ENCODE results near the gene GATD1.
A peak's percentile ranks its signal among the peaks of the same experiment; 100 is the strongest.

The GATD1 gene

GRCh38 chr11:765802-766091 lies 11.5 kb downstream of the GATD1 start:
- no peak for TF ChIP-seq CTCF (IDR thresholded peaks at IDR 0.05; ENCODE audit: insufficient read depth, low read depth, low read length, missing control alignments)
- H3K4me3 ChIP-seq (ENCODE audit: low read depth, low read length), result no peak overlapping the region
- no peak for DNase-seq (ENCODE audit: low read depth)

GRCh38 chr11:765025-765801 lies 12.1 kb downstream of the GATD1 start:
- peak; percentile 79 for DNase-seq (ENCODE audit: low read depth)
- peak; percentile 71 for TF ChIP-seq CTCF (IDR thresholded peaks at IDR 0.05; ENCODE audit: insufficient read depth, low read depth, low read length, missing control alignments)
- H3K4me3 ChIP-seq (ENCODE audit: low read depth, low read length), result no peak overlapping the region

GRCh38 chr11:764322-765024 lies 12.8 kb downstream of the GATD1 start:
- DNase-seq (ENCODE audit: low read depth), result no peak
- H3K4me3 ChIP-seq (ENCODE audit: low read depth, low read length), result no peak overlapping the region
- TF ChIP-seq CTCF (IDR thresholded peaks at IDR 0.05; ENCODE audit: insufficient read depth, low read depth, low read length, missing control alignments), result no peak

DNA sequence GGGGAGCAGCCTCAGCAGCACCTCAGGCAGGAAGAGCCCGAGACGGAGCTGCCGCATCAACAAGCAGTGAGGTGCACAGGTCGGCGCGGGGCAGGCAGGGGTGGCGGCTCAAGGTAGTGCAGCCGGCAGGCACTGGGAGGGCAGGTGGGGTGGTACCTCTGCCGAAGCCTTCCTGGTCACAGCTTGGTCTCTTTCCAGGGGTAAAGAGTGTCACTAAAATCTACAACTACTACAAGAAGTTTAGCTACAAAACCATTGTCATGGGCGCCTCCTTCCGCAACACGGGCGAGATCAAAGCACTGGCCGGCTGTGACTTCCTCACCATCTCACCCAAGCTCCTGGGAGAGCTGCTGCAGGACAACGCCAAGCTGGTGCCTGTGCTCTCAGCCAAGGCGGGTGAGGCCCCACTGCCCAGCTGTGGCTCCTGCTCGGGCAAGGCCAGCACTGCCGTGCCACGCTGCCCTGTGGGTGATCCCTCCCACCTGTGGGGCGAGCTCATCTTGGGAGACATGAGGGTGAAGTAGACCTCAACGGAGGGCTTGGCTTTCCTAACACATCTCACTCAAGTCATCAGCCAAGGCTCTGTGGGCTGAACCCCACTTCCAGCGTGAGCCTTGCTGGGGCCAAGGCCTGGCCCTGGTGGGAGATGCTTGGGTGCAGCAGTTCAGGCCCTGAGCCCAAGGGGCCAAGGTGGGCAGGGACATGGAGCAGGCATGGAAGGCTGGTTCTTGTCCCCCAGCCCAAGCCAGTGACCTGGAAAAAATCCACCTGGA lies 13.6 kb downstream of the GATD1 start:
- DNase-seq (ENCODE audit: low read depth), result no peak
- no peak overlapping the region for H3K4me3 ChIP-seq (ENCODE audit: low read depth, low read length)

GRCh38 chr11:763073-763463 lies 14.2 kb downstream of the GATD1 start:
- no peak for TF ChIP-seq CTCF (IDR thresholded peaks at IDR 0.05; ENCODE audit: insufficient read depth, low read depth, low read length, missing control alignments)
- no peak for DNase-seq (ENCODE audit: low read depth)
- H3K4me3 ChIP-seq (ENCODE audit: low read depth, low read length), result no peak overlapping the region

More for the DNA sequence above, 13.6 kb downstream of the GATD1 start:
- TF ChIP-seq CTCF (IDR thresholded peaks at IDR 0.05; ENCODE audit: insufficient read depth, low read depth, low read length, missing control alignments), result no peak

DNA sequence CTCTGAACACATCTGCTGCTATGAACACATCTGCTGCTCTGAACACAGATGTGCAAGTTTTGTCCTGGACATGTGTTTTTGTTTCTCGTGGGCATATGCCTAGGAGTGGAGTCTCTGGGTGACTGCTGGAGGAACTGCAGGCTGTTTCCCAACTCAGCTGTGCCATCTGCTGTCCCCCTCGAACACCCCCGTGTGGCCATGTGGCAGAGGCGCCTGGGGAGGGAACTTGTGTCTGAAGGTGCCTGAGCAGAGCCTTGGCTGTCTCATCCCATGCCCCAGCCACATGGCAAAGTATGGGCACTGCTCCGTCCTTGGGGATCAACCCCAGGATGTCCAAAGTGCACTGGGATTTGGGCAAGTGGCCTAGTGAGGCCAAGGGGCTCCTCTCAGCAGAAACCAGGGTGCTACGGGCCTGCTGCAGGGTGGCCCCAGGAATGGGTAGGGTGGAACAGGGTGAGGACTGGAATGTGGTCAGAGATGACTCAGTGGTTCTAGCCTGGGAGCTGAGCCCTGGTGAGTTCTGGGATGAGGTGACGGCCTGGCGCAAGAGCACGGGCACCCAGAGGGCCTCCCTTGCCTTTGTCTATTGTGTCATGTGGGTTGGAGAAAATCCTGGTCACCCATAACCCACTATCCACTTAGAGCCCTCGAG lies 14.7 kb downstream of the GATD1 start:
- peak; percentile 13 for TF ChIP-seq CTCF (IDR thresholded peaks at IDR 0.05; ENCODE audit: insufficient read depth, low read depth, low read length, missing control alignments)
- H3K4me3 ChIP-seq (ENCODE audit: low read depth, low read length), result no peak overlapping the region
- no peak for DNase-seq (ENCODE audit: low read depth)
